Measurements from ENCODE around the gene PAFAH1B2. TPM values are rescaled to one million over a fixed set of nuclear protein-coding genes. Genes with fewer than 3 reads are reported as not detected.
"Not testable (repeated sequence)": the region's sequence is repeated elsewhere in the genome, so short reads cannot be mapped to it uniquely, and the experiment has no call there.

The PAFAH1B2 gene
- total RNA-seq, 2 donors from 2014 or later = 46.2 to 62.5 TPM

- ATAC-seq = no peak
- no peak for DNase-seq
- intact Hi-C loops (cut with DNase I) = no loop called here
Observed at GRCh38 chr11:117122556-117122955, 21.5 kb upstream of the PAFAH1B2 start.

- DNase-seq = no peak
- ATAC-seq = no peak
- intact Hi-C loops (cut with DNase I) = no loop called here
Observed at GRCh38 chr11:117126223-117126965, 17.7 kb upstream of the PAFAH1B2 start.

GRCh38 chr11:117127171-117127901 lies 16.8 kb upstream of the PAFAH1B2 start:
- DNase-seq (no peak), ATAC-seq (no peak)
- intact Hi-C loops (cut with DNase I) = no loop called here

GRCh38 chr11:117128289-117128688 lies 15.8 kb upstream of the PAFAH1B2 start:
- intact Hi-C loops (cut with DNase I) = no loop called here
- no peak for ATAC-seq
- DNase-seq = no peak

GRCh38 chr11:117130396-117130795 lies 13.7 kb upstream of the PAFAH1B2 start:
- not testable (repeated sequence) for DNase-seq, ATAC-seq
- intact Hi-C loops (cut with DNase I) = loop anchor here in 1 of 2 donors (5.0 kb wide), 1 partner anchor 77 kb away; no protein-coding TSS in a partner anchor

GRCh38 chr11:117130879-117131278 lies 13.2 kb upstream of the PAFAH1B2 start:
- intact Hi-C loops (cut with DNase I) = loop anchor here in 1 of 2 donors (5.0 kb wide), 1 partner anchor 76 kb away; no protein-coding TSS in a partner anchor
- DNase-seq = no peak
- no peak for ATAC-seq

- intact Hi-C loops (cut with DNase I) = loop anchor here in 1 of 2 donors (5.0 kb wide), 1 partner anchor 73 kb away; no protein-coding TSS in a partner anchor
- DNase-seq (no peak), ATAC-seq (no peak)
Observed at GRCh38 chr11:117134431-117134830, 9.7 kb upstream of the PAFAH1B2 start.

- not testable (repeated sequence) for DNase-seq, ATAC-seq
- intact Hi-C loops (cut with DNase I) = loop anchor here in 1 of 2 donors (5.0 kb wide), 1 partner anchor 72 kb away; no protein-coding TSS in a partner anchor
Observed at GRCh38 chr11:117134979-117135378, 9.1 kb upstream of the PAFAH1B2 start.

- DNase-seq; intact Hi-C loops (cut with DNase I): not testable (repeated sequence)
- ATAC-seq = peak; percentile 69 to 86
Observed at GRCh38 chr11:117137223-117138086, 6.6 kb upstream of the PAFAH1B2 start.

GRCh38 chr11:117143390-117143789 lies 697 bp upstream of the PAFAH1B2 start:
- intact Hi-C loops (cut with DNase I) = no loop called here
- DNase-seq = peak; percentile 68
- ATAC-seq = peak; percentile 36 to 63

- intact Hi-C loops (cut with DNase I) = loop anchor here in 1 of 2 donors (2.0 kb wide), 1 partner anchor 32 kb away; no protein-coding TSS in a partner anchor
- DNase-seq (peak; percentile 71), ATAC-seq (peak; percentile 79 to 80)
Observed at GRCh38 chr11:117144477-117145392, 648 bp downstream of the PAFAH1B2 start.

- peak in 1 of 2 donors; percentile 1 for ATAC-seq
- intact Hi-C loops (cut with DNase I) = loop anchor here in 1 of 2 donors (2.0 kb wide), 1 partner anchor 31 kb away; no protein-coding TSS in a partner anchor
- DNase-seq = no peak
Observed at GRCh38 chr11:117145393-117145761, 1.3 kb downstream of the PAFAH1B2 start.

- DNase-seq = no peak
- intact Hi-C loops (cut with DNase I) = no loop called here
- ATAC-seq = no peak
Observed at GRCh38 chr11:117146521-117146920, 2.4 kb downstream of the PAFAH1B2 start.

GRCh38 chr11:117152066-117152465 lies 8.0 kb downstream of the PAFAH1B2 start:
- ATAC-seq = no peak
- no peak for DNase-seq
- intact Hi-C loops (cut with DNase I) = no loop called here

- ATAC-seq (no peak), DNase-seq (no peak)
- intact Hi-C loops (cut with DNase I) = no loop called here
Observed at GRCh38 chr11:117154468-117154867, 10.4 kb downstream of the PAFAH1B2 start.

GRCh38 chr11:117157507-117157906 lies 13.4 kb downstream of the PAFAH1B2 start:
- no peak for ATAC-seq
- intact Hi-C loops (cut with DNase I) = no loop called here

GRCh38 chr11:117159892-117160291 lies 15.8 kb downstream of the PAFAH1B2 start:
- intact Hi-C loops (cut with DNase I) = no loop called here
- no peak for DNase-seq
- ATAC-seq = no peak

More at GRCh38 chr11:117157507-117157906, 13.4 kb downstream of the PAFAH1B2 start:
- DNase-seq = no peak

GRCh38 chr11:117160826-117161225 lies 16.7 kb downstream of the PAFAH1B2 start:
- no peak for DNase-seq
- no peak for ATAC-seq
- intact Hi-C loops (cut with DNase I) = no loop called here
